Measurements from ENCODE around the gene MRFAP1. TPM values are rescaled to one million over a fixed set of nuclear protein-coding genes. Genes with fewer than 3 reads are reported as not detected.

Gene MRFAP1
- 100 to 1,000 TPM; 116 to 338 (median 155) TPM for total RNA-seq

- Histone ChIP-seq H3K27me3 (no peaks in the 10 kb centered on the region), H3K4me3 (peak within 1 kb of the TSS; percentile 84 to 94 (median 84)), H3K36me3 (peaks cover 0 to 18% (median 0%) of the 10 kb centered on the region in 3 donors), H3K27ac (peak within 1 kb of the TSS; percentile 93 to 95 (median 94)), H3K4me1 (peaks cover 5 to 25% (median 8%) of the 10 kb centered on the region in 4 donors), H3K9me3 (no peaks in the 10 kb centered on the region)
- TF ChIP-seq POLR2A (IDR thresholded peaks at IDR 0.05), result peak; percentile 64 to 74
- TF ChIP-seq, protein P1, sequence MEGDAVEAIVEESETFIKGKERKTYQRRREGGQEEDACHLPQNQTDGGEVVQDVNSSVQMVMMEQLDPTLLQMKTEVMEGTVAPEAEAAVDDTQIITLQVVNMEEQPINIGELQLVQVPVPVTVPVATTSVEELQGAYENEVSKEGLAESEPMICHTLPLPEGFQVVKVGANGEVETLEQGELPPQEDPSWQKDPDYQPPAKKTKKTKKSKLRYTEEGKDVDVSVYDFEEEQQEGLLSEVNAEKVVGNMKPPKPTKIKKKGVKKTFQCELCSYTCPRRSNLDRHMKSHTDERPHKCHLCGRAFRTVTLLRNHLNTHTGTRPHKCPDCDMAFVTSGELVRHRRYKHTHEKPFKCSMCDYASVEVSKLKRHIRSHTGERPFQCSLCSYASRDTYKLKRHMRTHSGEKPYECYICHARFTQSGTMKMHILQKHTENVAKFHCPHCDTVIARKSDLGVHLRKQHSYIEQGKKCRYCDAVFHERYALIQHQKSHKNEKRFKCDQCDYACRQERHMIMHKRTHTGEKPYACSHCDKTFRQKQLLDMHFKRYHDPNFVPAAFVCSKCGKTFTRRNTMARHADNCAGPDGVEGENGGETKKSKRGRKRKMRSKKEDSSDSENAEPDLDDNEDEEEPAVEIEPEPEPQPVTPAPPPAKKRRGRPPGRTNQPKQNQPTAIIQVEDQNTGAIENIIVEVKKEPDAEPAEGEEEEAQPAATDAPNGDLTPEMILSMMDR (IDR thresholded peaks at IDR 0.05), result no peak
- DNase-seq, result peak; percentile 92 to 98 (median 95)
These were observed at the start of gene MRFAP1 for GRCh38 chr4:6640292-6641163. MRFAP1 (plus strand) TSS chr4:6640685; CDS start chr4:6640863, 178 bp downstream.

DNA sequence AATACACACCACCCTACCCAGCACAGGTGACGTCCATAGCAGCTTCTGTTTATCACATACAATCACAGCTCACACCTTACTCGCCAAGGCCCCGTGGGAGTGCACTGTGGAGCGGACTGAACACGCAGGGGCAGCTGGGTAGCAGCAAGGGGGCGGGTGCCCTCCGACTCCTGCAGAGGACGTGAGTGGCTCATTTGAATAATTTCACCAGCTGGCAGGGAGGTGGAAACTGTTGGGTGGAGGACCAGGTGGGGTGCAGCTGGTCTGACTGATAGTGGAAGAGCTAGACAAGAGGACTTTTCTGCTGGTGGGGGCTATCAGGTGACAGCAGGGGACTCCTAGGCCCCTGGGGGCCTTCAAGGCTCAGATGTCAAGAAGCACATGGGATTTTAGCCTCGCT lies 49.2 kb upstream of the MRFAP1 start:
- TF ChIP-seq POLR2A (IDR thresholded peaks at IDR 0.05), result no peak
- TF ChIP-seq, protein P1 (IDR thresholded peaks at IDR 0.05), result no peak
- H3K27ac ChIP-seq, result no peak overlapping the region
- H3K36me3 ChIP-seq, result peaks cover 0 to 51% (median 0%) of the 10 kb centered on the region in 3 donors
- H3K4me1 ChIP-seq, result no peaks in the 10 kb centered on the region
- no peak for DNase-seq
- no peaks in the 10 kb centered on the region for H3K9me3 ChIP-seq
- no peaks in the 10 kb centered on the region for H3K27me3 ChIP-seq
- no peak overlapping the region for H3K4me3 ChIP-seq

- Histone ChIP-seq H3K27me3 (no peaks in the 10 kb centered on the region), H3K27ac (no peak overlapping the region), H3K4me1 (no peaks in the 10 kb centered on the region), H3K4me3 (no peak overlapping the region), H3K9me3 (no peaks in the 10 kb centered on the region), H3K36me3 (peaks cover 0 to 51% (median 0%) of the 10 kb centered on the region in 3 donors)
- no peak for DNase-seq
- TF ChIP-seq, protein P1 (IDR thresholded peaks at IDR 0.05), result no peak
- TF ChIP-seq POLR2A (IDR thresholded peaks at IDR 0.05), result no peak
These were observed 48.7 kb upstream of the MRFAP1 start for GRCh38 chr4:6591781-6592180.

DNA sequence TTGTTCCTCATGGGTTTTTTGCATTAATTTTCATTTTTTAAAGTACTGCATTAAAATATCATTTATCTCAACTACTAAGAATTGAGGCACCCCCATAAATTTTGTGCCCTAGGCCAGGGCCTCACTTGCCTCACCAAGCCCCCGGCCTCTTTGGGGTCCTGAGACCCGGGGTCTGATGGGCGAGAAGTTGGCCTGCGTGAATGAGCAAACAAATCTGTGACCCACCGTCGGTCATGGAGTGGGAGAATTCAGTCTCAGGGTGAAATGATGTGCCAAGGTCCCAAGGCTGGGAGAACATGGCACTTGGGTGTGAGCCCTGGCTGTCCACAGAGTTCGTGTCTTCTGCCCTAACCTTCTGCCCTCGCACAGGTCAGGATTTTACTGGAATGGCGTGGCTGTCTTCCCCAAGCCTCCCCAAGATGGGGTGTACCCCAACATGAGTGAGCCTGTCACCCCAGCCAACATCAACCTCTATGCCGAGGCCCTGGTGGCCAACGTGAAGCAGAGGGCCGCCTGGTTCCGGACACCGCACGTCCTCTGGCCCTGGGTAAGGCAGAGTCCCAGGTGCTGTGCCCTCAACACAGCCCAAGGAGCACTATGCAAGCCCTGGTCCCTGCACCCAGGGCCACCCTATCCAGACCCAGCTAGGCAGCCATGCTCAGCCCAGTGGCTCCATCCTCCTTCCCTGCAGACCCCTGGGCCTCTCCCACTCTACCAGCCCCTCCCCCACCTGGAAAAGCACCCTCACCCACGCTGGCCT lies 47.5 kb upstream of the MRFAP1 start:
- TF ChIP-seq POLR2A (IDR thresholded peaks at IDR 0.05), result no peak
- TF ChIP-seq, protein P1 (IDR thresholded peaks at IDR 0.05), result no peak
- Histone ChIP-seq H3K36me3 (peaks cover 0 to 60% (median 0%) of the 10 kb centered on the region in 3 donors), H3K9me3 (no peaks in the 10 kb centered on the region), H3K27me3 (no peaks in the 10 kb centered on the region), H3K27ac (no peak overlapping the region), H3K4me3 (no peak overlapping the region), H3K4me1 (no peaks in the 10 kb centered on the region)
- DNase-seq, result no peak

GRCh38 chr4:6594341-6594740 lies 46.1 kb upstream of the MRFAP1 start:
- no peaks in the 10 kb centered on the region for H3K27me3 ChIP-seq
- no peak overlapping the region for H3K4me3 ChIP-seq
- H3K4me1 ChIP-seq, result no peaks in the 10 kb centered on the region
- H3K9me3 ChIP-seq, result no peaks in the 10 kb centered on the region
- peaks cover 0 to 56% (median 0%) of the 10 kb centered on the region in 3 donors for H3K36me3 ChIP-seq
- TF ChIP-seq, protein P1 (IDR thresholded peaks at IDR 0.05), result no peak
- no peak overlapping the region for H3K27ac ChIP-seq
- no peak for DNase-seq
